Peyer's patch (tissue), 4 donors: ENCODE measurements around the gene NWD2. TPM values are rescaled to one million over a fixed set of nuclear protein-coding genes. Genes with fewer than 3 reads are reported as not detected.

Source experiments
- DNase-seq, 3 donors: peaks; one replicate each; pipeline ENCODE4 v3.0.0-alpha.2; 2017 to 2019
- H3K27ac ChIP-seq, 4 donors: fragments of 200-600 bp; sonication (generic); one replicate each; pipeline ENCODE4 v1.5.1; 2016 to 2019
- H3K27me3 ChIP-seq, 2 donors: fragments of 200-600 bp; sonication (generic); one replicate each; pipeline ENCODE4 v1.5.1; 2019
- H3K36me3 ChIP-seq, 3 donors: fragments of 200-600 bp; sonication (generic); one replicate each; pipeline ENCODE4 v1.5.1; 2016 to 2019
- H3K4me1 ChIP-seq, 4 donors: fragments of 200-600 bp; sonication (generic); one replicate each; pipeline ENCODE4 v1.5.1; 2016 to 2019
- H3K4me3 ChIP-seq, 4 donors: fragments of 200-600 bp; sonication (generic); 1 replicate in 3 of 4; 2 replicates in 1 of 4; pipeline ENCODE4 v1.5.1; 2016 to 2019; ENCODE audit warnings: mild to moderate bottlenecking in 1 of 4
- H3K9me3 ChIP-seq, 4 donors: fragments of 200-600 bp; sonication (generic); one replicate each; pipeline ENCODE4 v1.5.1; 2016 to 2019; ENCODE audit warnings: mild to moderate bottlenecking in 1 of 4
- POLR2A ChIP-seq, 2 donors: fragments of 450-650 bp; IDR thresholded peaks; one replicate each; pipeline ENCODE4 v1.5.1; 2017; ENCODE audit warnings: antibody characterized with exemption in 2 of 2, mild to moderate bottlenecking in 2 of 2, moderate library complexity in 2 of 2
- total RNA-seq, 4 donors: library from RNA; depleted of rRNA; stranded (reverse); fragments of >200 nt; gene quantifications; one replicate each; pipeline ENCODE4 v1.1.0, GENCODE V29; 2016
- TF ChIP-seq, protein P1 (sequence below), 6 experiments: fragments of 450-650 bp in 4 of 6; fragments of 200-600 bp in 2 of 6; sonication (generic) in 1 of 6; IDR thresholded peaks; one replicate each; pipeline ENCODE4 v1.5.1; 2017 to 2019; ENCODE audit warnings: antibody characterized with exemption in 6 of 6, mild to moderate bottlenecking in 3 of 6, moderate library complexity in 1 of 6

Gene NWD2
- total RNA-seq, 4 donors from 2014 or later = not detected

DNA sequence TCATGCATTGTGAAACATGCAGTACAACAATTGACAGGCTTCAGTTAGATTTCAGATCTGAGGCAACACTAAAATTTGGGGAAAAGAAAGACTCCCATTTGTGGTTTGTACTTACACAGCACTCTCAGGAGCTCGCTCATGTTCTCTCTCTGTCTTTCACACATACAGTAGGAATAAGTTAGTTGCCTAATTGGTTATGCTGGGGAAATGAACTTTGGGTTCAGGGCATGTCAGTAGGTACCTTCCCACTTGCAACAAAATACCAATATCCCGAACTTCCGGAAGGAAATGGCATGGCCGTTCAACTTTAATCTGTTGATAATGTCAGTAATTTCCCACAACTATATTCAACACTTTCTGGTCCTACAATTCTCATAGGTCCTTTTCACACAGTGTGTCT is 223.3 kb downstream of the NWD2 start:
- Histone ChIP-seq H3K4me1 (peaks cover 0 to 3% (median 0%) of the 10 kb centered on the region in 4 donors), H3K4me3 (no peak overlapping the region), H3K36me3 (no peaks in the 10 kb centered on the region), H3K9me3 (no peaks in the 10 kb centered on the region), H3K27me3 (no peaks in the 10 kb centered on the region), H3K27ac (no peak overlapping the region)
- TF ChIP-seq, protein P1, sequence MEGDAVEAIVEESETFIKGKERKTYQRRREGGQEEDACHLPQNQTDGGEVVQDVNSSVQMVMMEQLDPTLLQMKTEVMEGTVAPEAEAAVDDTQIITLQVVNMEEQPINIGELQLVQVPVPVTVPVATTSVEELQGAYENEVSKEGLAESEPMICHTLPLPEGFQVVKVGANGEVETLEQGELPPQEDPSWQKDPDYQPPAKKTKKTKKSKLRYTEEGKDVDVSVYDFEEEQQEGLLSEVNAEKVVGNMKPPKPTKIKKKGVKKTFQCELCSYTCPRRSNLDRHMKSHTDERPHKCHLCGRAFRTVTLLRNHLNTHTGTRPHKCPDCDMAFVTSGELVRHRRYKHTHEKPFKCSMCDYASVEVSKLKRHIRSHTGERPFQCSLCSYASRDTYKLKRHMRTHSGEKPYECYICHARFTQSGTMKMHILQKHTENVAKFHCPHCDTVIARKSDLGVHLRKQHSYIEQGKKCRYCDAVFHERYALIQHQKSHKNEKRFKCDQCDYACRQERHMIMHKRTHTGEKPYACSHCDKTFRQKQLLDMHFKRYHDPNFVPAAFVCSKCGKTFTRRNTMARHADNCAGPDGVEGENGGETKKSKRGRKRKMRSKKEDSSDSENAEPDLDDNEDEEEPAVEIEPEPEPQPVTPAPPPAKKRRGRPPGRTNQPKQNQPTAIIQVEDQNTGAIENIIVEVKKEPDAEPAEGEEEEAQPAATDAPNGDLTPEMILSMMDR (IDR thresholded peaks at IDR 0.05) = no peak
- TF ChIP-seq POLR2A (IDR thresholded peaks at IDR 0.05) = no peak
- no peak for DNase-seq

DNA sequence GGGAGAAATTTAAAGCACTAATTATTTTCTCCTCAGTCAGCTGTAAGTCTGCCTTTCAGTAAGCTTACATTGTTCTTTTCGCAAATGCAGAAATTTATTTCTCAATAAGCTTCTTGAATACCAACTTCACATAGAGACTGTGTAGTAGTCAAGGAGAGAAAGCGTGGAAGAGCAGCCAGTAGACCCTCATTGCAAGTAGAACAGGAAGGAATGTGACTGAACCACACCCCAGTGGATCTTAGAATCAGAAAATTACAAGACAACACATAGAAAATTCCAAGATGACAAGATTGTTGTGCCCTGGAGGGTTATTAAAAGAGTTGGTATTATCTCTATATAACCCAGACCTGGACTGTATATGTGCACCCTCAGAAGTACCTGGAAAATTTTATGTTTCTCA is 224.7 kb downstream of the NWD2 start:
- H3K9me3 ChIP-seq = no peaks in the 10 kb centered on the region
- no peaks in the 10 kb centered on the region for H3K36me3 ChIP-seq
- H3K27ac ChIP-seq = no peak overlapping the region
- no peak for DNase-seq
- no peaks in the 10 kb centered on the region for H3K27me3 ChIP-seq
- TF ChIP-seq, protein P1 (IDR thresholded peaks at IDR 0.05) = no peak
- no peak for TF ChIP-seq POLR2A (IDR thresholded peaks at IDR 0.05)
- no peak overlapping the region for H3K4me3 ChIP-seq
- H3K4me1 ChIP-seq = peaks cover 0 to 3% (median 0%) of the 10 kb centered on the region in 4 donors

DNA sequence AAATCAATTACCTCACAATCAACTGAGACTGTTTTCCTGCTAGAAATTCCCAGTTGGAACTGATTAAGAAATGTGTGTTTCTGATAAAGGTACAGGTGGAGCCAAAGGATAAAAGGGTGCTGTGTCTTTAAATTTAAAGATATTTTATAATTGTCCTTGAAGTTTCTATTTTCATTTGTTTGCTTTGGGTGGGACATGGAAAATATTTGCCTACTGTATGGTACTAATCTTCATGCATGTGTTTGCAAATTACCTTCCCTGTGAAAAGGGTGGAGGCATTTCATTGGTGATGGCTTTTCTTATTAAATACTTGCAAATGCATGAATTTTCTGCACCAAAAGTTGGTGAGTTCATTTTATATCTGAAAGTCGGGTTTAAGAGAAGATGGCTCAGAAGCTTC is 225.7 kb downstream of the NWD2 start:
- Histone ChIP-seq H3K4me3 (no peak overlapping the region), H3K9me3 (no peaks in the 10 kb centered on the region), H3K27ac (no peak overlapping the region), H3K36me3 (no peaks in the 10 kb centered on the region), H3K4me1 (peaks cover 0 to 3% (median 0%) of the 10 kb centered on the region in 4 donors), H3K27me3 (no peaks in the 10 kb centered on the region)
- no peak for TF ChIP-seq POLR2A (IDR thresholded peaks at IDR 0.05)
- TF ChIP-seq, protein P1 (IDR thresholded peaks at IDR 0.05) = no peak
- no peak for DNase-seq

DNA sequence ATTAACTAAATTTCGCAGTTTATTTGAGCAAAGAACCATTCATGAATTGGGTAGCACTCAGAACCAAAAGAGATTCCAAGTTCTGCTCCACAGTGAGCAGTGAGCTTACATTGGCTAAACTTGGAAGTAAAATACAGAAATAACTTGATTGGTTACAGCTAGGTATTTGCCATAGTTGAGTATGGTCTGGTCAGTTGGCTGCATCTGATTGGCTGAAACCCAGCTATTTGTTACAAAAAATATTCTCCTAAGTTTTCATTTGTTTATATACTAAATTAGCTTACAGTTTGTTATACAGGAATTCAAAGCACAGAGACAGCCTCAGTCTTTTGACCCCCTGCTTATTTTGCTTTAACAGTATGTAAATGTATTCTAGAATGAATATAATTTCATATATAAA is 226.6 kb downstream of the NWD2 start:
- H3K9me3 ChIP-seq = no peaks in the 10 kb centered on the region
- TF ChIP-seq POLR2A (IDR thresholded peaks at IDR 0.05) = no peak
- TF ChIP-seq, protein P1 (IDR thresholded peaks at IDR 0.05) = no peak
- H3K27ac ChIP-seq = no peak overlapping the region
- no peak overlapping the region for H3K4me3 ChIP-seq
- H3K4me1 ChIP-seq = peaks cover 0 to 3% (median 0%) of the 10 kb centered on the region in 4 donors
- no peak for DNase-seq
- no peaks in the 10 kb centered on the region for H3K27me3 ChIP-seq
- H3K36me3 ChIP-seq = no peaks in the 10 kb centered on the region

DNA sequence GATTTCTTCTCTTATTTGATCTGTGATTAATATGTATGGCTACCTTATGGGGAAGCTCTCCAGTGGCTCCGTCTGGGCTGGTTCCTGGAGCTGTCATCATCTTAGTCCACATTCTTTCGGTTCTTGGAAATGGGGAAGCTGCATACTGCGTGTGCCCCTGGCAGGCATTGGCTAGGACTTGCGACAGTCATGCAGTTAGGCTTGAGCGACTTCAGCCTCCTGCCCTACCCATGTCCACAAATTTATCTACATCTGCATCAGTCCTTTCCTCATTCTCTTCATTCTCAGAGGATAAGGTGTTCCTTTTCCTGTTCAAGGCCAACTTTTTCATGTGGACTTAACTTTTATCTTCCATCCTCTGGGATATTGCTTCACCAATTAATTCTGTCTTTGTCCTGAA is 227.4 kb downstream of the NWD2 start:
- Histone ChIP-seq H3K9me3 (no peaks in the 10 kb centered on the region), H3K27me3 (no peaks in the 10 kb centered on the region), H3K4me1 (peaks cover 0 to 3% (median 0%) of the 10 kb centered on the region in 4 donors)

More for the DNA sequence above, 227.4 kb downstream of the NWD2 start:
- Histone ChIP-seq H3K4me3 (no peak overlapping the region), H3K27ac (no peak overlapping the region), H3K36me3 (no peaks in the 10 kb centered on the region)
- DNase-seq = peak in 1 of 3 donors; percentile 49
- no peak for TF ChIP-seq POLR2A (IDR thresholded peaks at IDR 0.05)
- TF ChIP-seq, protein P1 (IDR thresholded peaks at IDR 0.05) = no peak
